Testis (tissue), 2 donors: Measurements from ENCODE around the gene ITGB5.

Source experiments
- POLR2A ChIP-seq: fragments of 450-650 bp; IDR thresholded peaks from one replicate; pipeline ENCODE4 v1.6.1; 2017; ENCODE audit warnings: antibody characterized with exemption, mild to moderate bottlenecking, moderate library complexity
- TF ChIP-seq, protein P1 (sequence below), 3 experiments: fragments of 450-650 bp in 2 of 3; fragments of 200-600 bp in 1 of 3; sonication (generic) in 1 of 3; IDR thresholded peaks; one replicate each; pipeline ENCODE4 v1.5.1; 2016 to 2019; ENCODE audit warnings: antibody characterized with exemption in 3 of 3, mild to moderate bottlenecking in 2 of 3, moderate library complexity in 1 of 3

DNA sequence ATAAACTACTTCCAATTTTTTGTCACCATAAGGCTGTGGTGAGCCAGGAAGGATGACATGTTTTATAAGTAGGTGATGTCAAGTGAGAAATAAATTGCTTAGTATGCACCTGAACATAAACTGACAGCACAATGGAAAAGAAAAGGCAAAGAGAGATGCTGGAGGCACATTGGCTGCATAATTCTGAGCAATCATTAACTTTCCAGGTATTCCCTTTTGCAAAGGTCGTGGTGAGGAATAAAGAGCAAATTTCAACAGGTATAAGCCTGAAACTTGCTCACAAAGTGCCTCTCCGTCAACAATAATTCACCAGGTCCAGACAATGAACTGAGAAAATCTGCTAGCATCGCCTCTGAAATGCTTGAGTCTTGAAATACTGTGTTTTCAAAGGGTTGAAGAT lies 48.2 kb downstream of the ITGB5 start:
- TF ChIP-seq, protein P1, sequence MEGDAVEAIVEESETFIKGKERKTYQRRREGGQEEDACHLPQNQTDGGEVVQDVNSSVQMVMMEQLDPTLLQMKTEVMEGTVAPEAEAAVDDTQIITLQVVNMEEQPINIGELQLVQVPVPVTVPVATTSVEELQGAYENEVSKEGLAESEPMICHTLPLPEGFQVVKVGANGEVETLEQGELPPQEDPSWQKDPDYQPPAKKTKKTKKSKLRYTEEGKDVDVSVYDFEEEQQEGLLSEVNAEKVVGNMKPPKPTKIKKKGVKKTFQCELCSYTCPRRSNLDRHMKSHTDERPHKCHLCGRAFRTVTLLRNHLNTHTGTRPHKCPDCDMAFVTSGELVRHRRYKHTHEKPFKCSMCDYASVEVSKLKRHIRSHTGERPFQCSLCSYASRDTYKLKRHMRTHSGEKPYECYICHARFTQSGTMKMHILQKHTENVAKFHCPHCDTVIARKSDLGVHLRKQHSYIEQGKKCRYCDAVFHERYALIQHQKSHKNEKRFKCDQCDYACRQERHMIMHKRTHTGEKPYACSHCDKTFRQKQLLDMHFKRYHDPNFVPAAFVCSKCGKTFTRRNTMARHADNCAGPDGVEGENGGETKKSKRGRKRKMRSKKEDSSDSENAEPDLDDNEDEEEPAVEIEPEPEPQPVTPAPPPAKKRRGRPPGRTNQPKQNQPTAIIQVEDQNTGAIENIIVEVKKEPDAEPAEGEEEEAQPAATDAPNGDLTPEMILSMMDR (IDR thresholded peaks at IDR 0.05): no peak
- TF ChIP-seq POLR2A: no peak
